HEK293 (cell line): ENCODE measurements around the gene SIK3.

Source experiments
- CTCF ChIA-PET: fragments of 350-600 bp; formaldehyde crosslinking; extraction: SDS; loops from one replicate; lab custom pipeline; 2021; ENCODE audit warnings: antibody characterized with exemption; lab: Yijun Ruan, JAX
- POLR2A ChIA-PET: fragments of 300-600 bp; formaldehyde crosslinking; extraction: SDS; loops from one replicate; lab custom pipeline; 2020; ENCODE audit warnings: antibody characterized with exemption, inconsistent platforms; lab: Yijun Ruan, JAX
- H3K27ac ChIP-seq: fragments of 200-500 bp; sonication (Bioruptor generic); 2 replicates; pipeline ENCODE4 v1.5.1; 2014; ENCODE audit warnings: low read depth, low read length, control low read depth, inconsistent platforms; ENCODE audit errors: extremely low read depth
- H3K36me3 ChIP-seq, 2 experiments: fragments of 200-500 bp in 1 of 2; sonication (Bioruptor generic) in 1 of 2; 1 replicate in 1 of 2; 2 replicates in 1 of 2; pipeline ENCODE4 v1.5.1; 2014 to 2017; ENCODE audit warnings: inconsistent platforms in 2 of 2, low read length in 2 of 2; ENCODE audit not compliant: control insufficient read depth in 2 of 2, insufficient read depth in 1 of 2
- H3K4me1 ChIP-seq: fragments of 200-500 bp; sonication (Bioruptor generic); 2 replicates; pipeline ENCODE4 v1.5.1; 2014; ENCODE audit warnings: mild to moderate bottlenecking, low read length, inconsistent platforms; ENCODE audit not compliant: control insufficient read depth, insufficient read depth
- H3K4me3 ChIP-seq: 2 replicates; pipeline ENCODE4 v1.5.1; 2011; ENCODE audit warnings: low read depth, mild to moderate bottlenecking, control low read depth, low read length, moderate library complexity
- H3K9me3 ChIP-seq: fragments of 200-500 bp; sonication (Bioruptor generic); 2 replicates; pipeline ENCODE4 v1.5.1; 2014; ENCODE audit warnings: low read depth, low read length, inconsistent platforms; ENCODE audit not compliant: control insufficient read depth, insufficient read depth
- GLIS1 ChIP-seq: fragments of 450-650 bp; formaldehyde crosslinking; IDR thresholded peaks from 2 replicates; pipeline ENCODE4 v1.5.1; 2016; ENCODE audit warnings: missing biosample characterization, missing genetic modification characterization
- IKZF3 ChIP-seq: fragments of 450-650 bp; IDR thresholded peaks from 2 replicates; pipeline ENCODE4 v1.5.0; 2018; ENCODE audit warnings: missing biosample characterization, mild to moderate bottlenecking, missing genetic modification characterization, moderate library complexity
- MEIS1 ChIP-seq: sonication (generic); formaldehyde crosslinking; IDR thresholded peaks from 2 replicates; pipeline ENCODE4 v1.8.1; 2022; ENCODE audit warnings: missing genetic modification reagents, mild to moderate bottlenecking, borderline replicate concordance
- SP7 ChIP-seq: fragments of 450-650 bp; formaldehyde crosslinking; IDR thresholded peaks from 2 replicates; pipeline ENCODE4 v1.5.1; 2016; ENCODE audit warnings: missing biosample characterization, missing genetic modification characterization
- WT1 ChIP-seq: fragments of 450-650 bp; formaldehyde crosslinking; IDR thresholded peaks from 2 replicates; pipeline ENCODE4 v1.5.1; 2016; ENCODE audit warnings: missing biosample characterization, missing genetic modification characterization
- ZNF114 ChIP-seq: fragments of 450-650 bp; formaldehyde crosslinking; IDR thresholded peaks from 2 replicates; pipeline ENCODE4 v1.5.0; 2017; ENCODE audit warnings: missing biosample characterization, missing genetic modification characterization
- ZNF248 ChIP-seq: fragments of 450-650 bp; formaldehyde crosslinking; IDR thresholded peaks from 2 replicates; pipeline ENCODE4 v1.5.1; 2017; ENCODE audit warnings: missing biosample characterization, missing genetic modification characterization
- ZNF600 ChIP-seq: fragments of 450-650 bp; formaldehyde crosslinking; IDR thresholded peaks from 2 replicates; pipeline ENCODE4 v1.5.1; 2016; ENCODE audit warnings: missing biosample characterization, missing genetic modification characterization
- ZNF610 ChIP-seq: fragments of 450-650 bp; formaldehyde crosslinking; IDR thresholded peaks from 2 replicates; pipeline ENCODE4 v1.5.1; 2016; ENCODE audit warnings: missing biosample characterization, missing genetic modification characterization, borderline replicate concordance
- ZNF654 ChIP-seq: fragments of 450-650 bp; formaldehyde crosslinking; IDR thresholded peaks from 2 replicates; pipeline ENCODE4 v1.5.1; 2016; ENCODE audit warnings: low read depth, missing biosample characterization, missing genetic modification characterization
- ZNF830 ChIP-seq: fragments of 450-650 bp; IDR thresholded peaks from 2 replicates; pipeline ENCODE4 v1.5.0; 2018; ENCODE audit warnings: missing biosample characterization, missing genetic modification characterization, low read depth, mild to moderate bottlenecking, moderate library complexity
- TF ChIP-seq, protein P1 (sequence below): fragments of 450-650 bp; formaldehyde crosslinking; IDR thresholded peaks from 2 replicates; pipeline ENCODE4 v1.5.1; 2016; ENCODE audit warnings: missing biosample characterization, missing genetic modification characterization
- TF ChIP-seq, protein P2 (sequence below): fragments of 450-650 bp; formaldehyde crosslinking; IDR thresholded peaks from 2 replicates; pipeline ENCODE4 v1.5.1; 2016; ENCODE audit warnings: missing biosample characterization, missing genetic modification characterization
- TF ChIP-seq, protein P3 (sequence below): fragments of 450-650 bp; formaldehyde crosslinking; IDR thresholded peaks from 2 replicates; pipeline ENCODE4 v1.5.1; 2016; ENCODE audit warnings: missing biosample characterization, missing genetic modification characterization, low read depth
- TF ChIP-seq, protein P4 (sequence below): fragments of 450-650 bp; formaldehyde crosslinking; IDR thresholded peaks from 2 replicates; pipeline ENCODE4 v1.5.1; 2017; ENCODE audit warnings: missing biosample characterization, missing genetic modification characterization
- TF ChIP-seq, protein P5 (sequence below): fragments of 450-650 bp; formaldehyde crosslinking; IDR thresholded peaks from 2 replicates; pipeline ENCODE4 v1.5.1; 2016; ENCODE audit warnings: missing biosample characterization, missing genetic modification characterization, borderline replicate concordance
- TF ChIP-seq, protein P6 (sequence below): fragments of 450-650 bp; formaldehyde crosslinking; IDR thresholded peaks from 2 replicates; pipeline ENCODE4 v1.5.1; 2017; ENCODE audit warnings: missing biosample characterization, missing genetic modification characterization

The SIK3 gene

GRCh38 chr11:117134431-117134830, 36.2 kb upstream of the SIK3 start:
- Histone ChIP-seq H3K9me3 (no peaks in the 10 kb centered on the region), H3K4me3 (no peak overlapping the region), H3K27ac (no peak overlapping the region), H3K4me1 (no peaks in the 10 kb centered on the region), H3K36me3 (no peaks in the 10 kb centered on the region)
- CTCF ChIA-PET = interaction anchor here (2.1 kb wide), 1 partner anchor 10 kb away, joined by 4 read pairs; no protein-coding TSS in a partner anchor
- POLR2A ChIA-PET = no interaction called here
- TF ChIP-seq, protein P1, sequence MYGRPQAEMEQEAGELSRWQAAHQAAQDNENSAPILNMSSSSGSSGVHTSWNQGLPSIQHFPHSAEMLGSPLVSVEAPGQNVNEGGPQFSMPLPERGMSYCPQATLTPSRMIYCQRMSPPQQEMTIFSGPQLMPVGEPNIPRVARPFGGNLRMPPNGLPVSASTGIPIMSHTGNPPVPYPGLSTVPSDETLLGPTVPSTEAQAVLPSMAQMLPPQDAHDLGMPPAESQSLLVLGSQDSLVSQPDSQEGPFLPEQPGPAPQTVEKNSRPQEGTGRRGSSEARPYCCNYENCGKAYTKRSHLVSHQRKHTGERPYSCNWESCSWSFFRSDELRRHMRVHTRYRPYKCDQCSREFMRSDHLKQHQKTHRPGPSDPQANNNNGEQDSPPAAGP (tag by site-specific recombination) = no peak
- TF ChIP-seq WT1 (tag by site-specific recombination) = no peak
- no peak for TF ChIP-seq ZNF114 (tag by site-specific recombination)
- TF ChIP-seq, protein P2, sequence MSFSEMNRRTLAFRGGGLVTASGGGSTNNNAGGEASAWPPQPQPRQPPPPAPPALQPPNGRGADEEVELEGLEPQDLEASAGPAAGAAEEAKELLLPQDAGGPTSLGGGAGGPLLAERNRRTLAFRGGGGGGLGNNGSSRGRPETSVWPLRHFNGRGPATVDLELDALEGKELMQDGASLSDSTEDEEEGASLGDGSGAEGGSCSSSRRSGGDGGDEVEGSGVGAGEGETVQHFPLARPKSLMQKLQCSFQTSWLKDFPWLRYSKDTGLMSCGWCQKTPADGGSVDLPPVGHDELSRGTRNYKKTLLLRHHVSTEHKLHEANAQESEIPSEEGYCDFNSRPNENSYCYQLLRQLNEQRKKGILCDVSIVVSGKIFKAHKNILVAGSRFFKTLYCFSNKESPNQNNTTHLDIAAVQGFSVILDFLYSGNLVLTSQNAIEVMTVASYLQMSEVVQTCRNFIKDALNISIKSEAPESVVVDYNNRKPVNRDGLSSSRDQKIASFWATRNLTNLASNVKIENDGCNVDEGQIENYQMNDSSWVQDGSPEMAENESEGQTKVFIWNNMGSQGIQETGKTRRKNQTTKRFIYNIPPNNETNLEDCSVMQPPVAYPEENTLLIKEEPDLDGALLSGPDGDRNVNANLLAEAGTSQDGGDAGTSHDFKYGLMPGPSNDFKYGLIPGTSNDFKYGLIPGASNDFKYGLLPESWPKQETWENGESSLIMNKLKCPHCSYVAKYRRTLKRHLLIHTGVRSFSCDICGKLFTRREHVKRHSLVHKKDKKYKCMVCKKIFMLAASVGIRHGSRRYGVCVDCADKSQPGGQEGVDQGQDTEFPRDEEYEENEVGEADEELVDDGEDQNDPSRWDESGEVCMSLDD = no peak
- TF ChIP-seq, protein P3, sequence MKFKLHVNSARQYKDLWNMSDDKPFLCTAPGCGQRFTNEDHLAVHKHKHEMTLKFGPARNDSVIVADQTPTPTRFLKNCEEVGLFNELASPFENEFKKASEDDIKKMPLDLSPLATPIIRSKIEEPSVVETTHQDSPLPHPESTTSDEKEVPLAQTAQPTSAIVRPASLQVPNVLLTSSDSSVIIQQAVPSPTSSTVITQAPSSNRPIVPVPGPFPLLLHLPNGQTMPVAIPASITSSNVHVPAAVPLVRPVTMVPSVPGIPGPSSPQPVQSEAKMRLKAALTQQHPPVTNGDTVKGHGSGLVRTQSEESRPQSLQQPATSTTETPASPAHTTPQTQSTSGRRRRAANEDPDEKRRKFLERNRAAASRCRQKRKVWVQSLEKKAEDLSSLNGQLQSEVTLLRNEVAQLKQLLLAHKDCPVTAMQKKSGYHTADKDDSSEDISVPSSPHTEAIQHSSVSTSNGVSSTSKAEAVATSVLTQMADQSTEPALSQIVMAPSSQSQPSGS (tag by site-specific recombination) = no peak
- no peak for TF ChIP-seq SP7 (tag by site-specific recombination)
- no peak for TF ChIP-seq GLIS1
- no peak for TF ChIP-seq ZNF830 (tag by site-specific recombination)
- no peak for TF ChIP-seq ZNF248 (tag by site-specific recombination)
- no peak for TF ChIP-seq MEIS1 (CRISPR knock-in tag)
- no peak for TF ChIP-seq IKZF3 (tag by site-specific recombination)
- no peak for TF ChIP-seq ZNF610
- TF ChIP-seq, protein P4, sequence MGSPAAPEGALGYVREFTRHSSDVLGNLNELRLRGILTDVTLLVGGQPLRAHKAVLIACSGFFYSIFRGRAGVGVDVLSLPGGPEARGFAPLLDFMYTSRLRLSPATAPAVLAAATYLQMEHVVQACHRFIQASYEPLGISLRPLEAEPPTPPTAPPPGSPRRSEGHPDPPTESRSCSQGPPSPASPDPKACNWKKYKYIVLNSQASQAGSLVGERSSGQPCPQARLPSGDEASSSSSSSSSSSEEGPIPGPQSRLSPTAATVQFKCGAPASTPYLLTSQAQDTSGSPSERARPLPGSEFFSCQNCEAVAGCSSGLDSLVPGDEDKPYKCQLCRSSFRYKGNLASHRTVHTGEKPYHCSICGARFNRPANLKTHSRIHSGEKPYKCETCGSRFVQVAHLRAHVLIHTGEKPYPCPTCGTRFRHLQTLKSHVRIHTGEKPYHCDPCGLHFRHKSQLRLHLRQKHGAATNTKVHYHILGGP = no peak
- TF ChIP-seq ZNF600 (tag by site-specific recombination) = no peak
- TF ChIP-seq, protein P5, sequence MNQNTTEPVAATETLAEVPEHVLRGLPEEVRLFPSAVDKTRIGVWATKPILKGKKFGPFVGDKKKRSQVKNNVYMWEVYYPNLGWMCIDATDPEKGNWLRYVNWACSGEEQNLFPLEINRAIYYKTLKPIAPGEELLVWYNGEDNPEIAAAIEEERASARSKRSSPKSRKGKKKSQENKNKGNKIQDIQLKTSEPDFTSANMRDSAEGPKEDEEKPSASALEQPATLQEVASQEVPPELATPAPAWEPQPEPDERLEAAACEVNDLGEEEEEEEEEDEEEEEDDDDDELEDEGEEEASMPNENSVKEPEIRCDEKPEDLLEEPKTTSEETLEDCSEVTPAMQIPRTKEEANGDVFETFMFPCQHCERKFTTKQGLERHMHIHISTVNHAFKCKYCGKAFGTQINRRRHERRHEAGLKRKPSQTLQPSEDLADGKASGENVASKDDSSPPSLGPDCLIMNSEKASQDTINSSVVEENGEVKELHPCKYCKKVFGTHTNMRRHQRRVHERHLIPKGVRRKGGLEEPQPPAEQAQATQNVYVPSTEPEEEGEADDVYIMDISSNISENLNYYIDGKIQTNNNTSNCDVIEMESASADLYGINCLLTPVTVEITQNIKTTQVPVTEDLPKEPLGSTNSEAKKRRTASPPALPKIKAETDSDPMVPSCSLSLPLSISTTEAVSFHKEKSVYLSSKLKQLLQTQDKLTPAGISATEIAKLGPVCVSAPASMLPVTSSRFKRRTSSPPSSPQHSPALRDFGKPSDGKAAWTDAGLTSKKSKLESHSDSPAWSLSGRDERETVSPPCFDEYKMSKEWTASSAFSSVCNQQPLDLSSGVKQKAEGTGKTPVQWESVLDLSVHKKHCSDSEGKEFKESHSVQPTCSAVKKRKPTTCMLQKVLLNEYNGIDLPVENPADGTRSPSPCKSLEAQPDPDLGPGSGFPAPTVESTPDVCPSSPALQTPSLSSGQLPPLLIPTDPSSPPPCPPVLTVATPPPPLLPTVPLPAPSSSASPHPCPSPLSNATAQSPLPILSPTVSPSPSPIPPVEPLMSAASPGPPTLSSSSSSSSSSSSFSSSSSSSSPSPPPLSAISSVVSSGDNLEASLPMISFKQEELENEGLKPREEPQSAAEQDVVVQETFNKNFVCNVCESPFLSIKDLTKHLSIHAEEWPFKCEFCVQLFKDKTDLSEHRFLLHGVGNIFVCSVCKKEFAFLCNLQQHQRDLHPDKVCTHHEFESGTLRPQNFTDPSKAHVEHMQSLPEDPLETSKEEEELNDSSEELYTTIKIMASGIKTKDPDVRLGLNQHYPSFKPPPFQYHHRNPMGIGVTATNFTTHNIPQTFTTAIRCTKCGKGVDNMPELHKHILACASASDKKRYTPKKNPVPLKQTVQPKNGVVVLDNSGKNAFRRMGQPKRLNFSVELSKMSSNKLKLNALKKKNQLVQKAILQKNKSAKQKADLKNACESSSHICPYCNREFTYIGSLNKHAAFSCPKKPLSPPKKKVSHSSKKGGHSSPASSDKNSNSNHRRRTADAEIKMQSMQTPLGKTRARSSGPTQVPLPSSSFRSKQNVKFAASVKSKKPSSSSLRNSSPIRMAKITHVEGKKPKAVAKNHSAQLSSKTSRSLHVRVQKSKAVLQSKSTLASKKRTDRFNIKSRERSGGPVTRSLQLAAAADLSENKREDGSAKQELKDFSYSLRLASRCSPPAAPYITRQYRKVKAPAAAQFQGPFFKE (tag by site-specific recombination) = no peak
- TF ChIP-seq ZNF654 = no peak
- TF ChIP-seq, protein P6, sequence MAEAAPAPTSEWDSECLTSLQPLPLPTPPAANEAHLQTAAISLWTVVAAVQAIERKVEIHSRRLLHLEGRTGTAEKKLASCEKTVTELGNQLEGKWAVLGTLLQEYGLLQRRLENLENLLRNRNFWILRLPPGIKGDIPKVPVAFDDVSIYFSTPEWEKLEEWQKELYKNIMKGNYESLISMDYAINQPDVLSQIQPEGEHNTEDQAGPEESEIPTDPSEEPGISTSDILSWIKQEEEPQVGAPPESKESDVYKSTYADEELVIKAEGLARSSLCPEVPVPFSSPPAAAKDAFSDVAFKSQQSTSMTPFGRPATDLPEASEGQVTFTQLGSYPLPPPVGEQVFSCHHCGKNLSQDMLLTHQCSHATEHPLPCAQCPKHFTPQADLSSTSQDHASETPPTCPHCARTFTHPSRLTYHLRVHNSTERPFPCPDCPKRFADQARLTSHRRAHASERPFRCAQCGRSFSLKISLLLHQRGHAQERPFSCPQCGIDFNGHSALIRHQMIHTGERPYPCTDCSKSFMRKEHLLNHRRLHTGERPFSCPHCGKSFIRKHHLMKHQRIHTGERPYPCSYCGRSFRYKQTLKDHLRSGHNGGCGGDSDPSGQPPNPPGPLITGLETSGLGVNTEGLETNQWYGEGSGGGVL = no peak
